Fibroblast of lung (primary cell): ENCODE results near the gene ZNRF3.

Source experiments
- CTCF ChIP-seq, 2 donors: IDR thresholded peaks in 1 of 2; conservative IDR thresholded peaks in 1 of 2; 1 replicate in 1 of 2; 2 replicates in 1 of 2; pipeline ENCODE4 v1.5.1; 2011 to 2012; ENCODE audit warnings: low read length in 2 of 2, control low read depth in 1 of 2, inconsistent platforms in 1 of 2, low read depth in 1 of 2, mild to moderate bottlenecking in 1 of 2
- EZH2 ChIP-seq: IDR thresholded peaks from 2 replicates; pipeline ENCODE4 v1.5.1; 2012; ENCODE audit warnings: low read length, control low read depth, mild to moderate bottlenecking; ENCODE audit errors: missing control alignments

GRCh38 chr22:29014773-29015172 lies 131.4 kb downstream of the ZNRF3 start:
- TF ChIP-seq EZH2 (no peak), CTCF (conservative IDR thresholded peaks at IDR 0.05 in 1 of 2, IDR thresholded peaks at IDR 0.05 in 1 of 2; ENCODE audit: low read depth in 1 of 2, low read length in 2 of 2) (no peak)
